ENCODE measurements around the gene STX1B. TPM values are rescaled to one million over a fixed set of nuclear protein-coding genes. Genes with fewer than 3 reads are reported as not detected.

STX1B gene
- total and polyA plus RNA-seq, 2 donors (not counting 3 experiments of a cell fraction or from before 2014, with no cell fraction given), result 0.11 to 0.14 TPM

DNA sequence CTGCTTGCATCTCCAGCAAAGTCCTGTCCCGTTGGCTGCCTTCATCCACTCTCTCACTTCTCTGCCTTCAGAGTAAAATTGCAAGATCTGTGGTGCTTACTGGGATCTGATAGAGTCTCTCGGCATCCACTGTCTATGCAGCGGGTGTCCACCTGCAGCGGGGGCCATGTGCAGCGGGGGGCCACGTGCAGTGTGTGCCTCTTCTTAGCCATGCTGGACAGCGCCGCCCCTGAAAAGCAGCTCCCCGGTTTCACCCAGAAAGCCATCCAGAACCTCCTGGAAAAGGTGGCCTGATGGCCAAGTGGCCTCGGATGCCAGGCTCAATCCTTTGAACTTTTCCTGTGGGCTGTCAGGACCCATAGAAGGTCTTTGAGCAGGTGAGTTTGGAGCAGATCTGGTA lies 32.4 kb upstream of the STX1B start:
- POLR2A ChIA-PET, result interaction anchor here (0.6 kb wide), 1 partner anchor 28 kb away, joined by 3 read pairs; no protein-coding TSS in a partner anchor

More for the DNA sequence above, 32.4 kb upstream of the STX1B start:
- CTCF ChIA-PET, result interaction anchor here (0.8 kb wide), 1 partner anchor 58 kb away, joined by 4 read pairs; the partner anchor contains the start of gene HSD3B7
- FAIRE-seq, result no peak
- Histone ChIP-seq H4K20me1 (replicated peaks; ENCODE audit: control insufficient read depth, extremely low read depth, insufficient read depth, low read length) (no peaks in the 10 kb centered on the region), H3K4me1 (ENCODE audit: control insufficient read depth, extremely low read depth, insufficient read depth, low read length) (no peaks in the 10 kb centered on the region), H3K36me3 (ENCODE audit: control insufficient read depth in 2 of 2, extremely low read depth in 1 of 2, insufficient read depth in 2 of 2, low read length in 2 of 2) (peaks cover 0 to 25% of the 10 kb centered on the region in 2 experiments), H3K9me3 (replicated peaks; ENCODE audit: control insufficient read depth, insufficient read depth, low read length) (no peaks in the 10 kb centered on the region), H3K4me3 (replicated peaks in 1 of 3; ENCODE audit: insufficient read depth in 1 of 3, low read depth in 1 of 3, low read length in 3 of 3) (no peak overlapping the region), H3K4me2 (ENCODE audit: insufficient read depth, low read length) (no peak overlapping the region), H3K27ac (ENCODE audit: insufficient read depth, low read depth, low read length) (no peak overlapping the region), H2AFZ (ENCODE audit: low read depth, low read length) (no peak overlapping the region), H3K27me3 (ENCODE audit: control insufficient read depth in 2 of 2, insufficient read depth in 2 of 2, low read length in 2 of 2) (no peaks in the 10 kb centered on the region), H3K79me2 (ENCODE audit: control insufficient read depth, insufficient read depth, low read length) (no peaks in the 10 kb centered on the region), H3K9ac (replicated peaks; ENCODE audit: extremely low read depth, insufficient read depth, low read length) (no peak overlapping the region), H3K9me1 (replicated peaks; ENCODE audit: control insufficient read depth, extremely low read depth, insufficient read depth, low read length) (no peaks in the 10 kb centered on the region)
- no peak for TF ChIP-seq JUN (IDR thresholded peaks at IDR 0.05; ENCODE audit: borderline replicate concordance, insufficient read depth, insufficient read length, low read depth)
- TF ChIP-seq MYC (IDR thresholded peaks at IDR 0.05; ENCODE audit: low read depth, low read length), result no peak
- no peak for TF ChIP-seq CTCF (IDR thresholded peaks at IDR 0.05; ENCODE audit: extremely low read depth in 1 of 2, insufficient read depth in 1 of 2, low read depth in 1 of 2, low read length in 2 of 2)
- TF ChIP-seq POLR2A (IDR thresholded peaks at IDR 0.05; ENCODE audit: low read depth, low read length), result no peak
- TF ChIP-seq POLR2AphosphoS5 (IDR thresholded peaks at IDR 0.05; ENCODE audit: insufficient read depth, low read depth, low read length), result no peak
- no peak for TF ChIP-seq FOS (IDR thresholded peaks at IDR 0.05; ENCODE audit: borderline replicate concordance, insufficient read depth, low read length)
- TF ChIP-seq EZH2 (IDR thresholded peaks at IDR 0.05; ENCODE audit: borderline replicate concordance, low read depth, low read length, severe bottlenecking), result no peak
- no peak for TF ChIP-seq GATA2 (IDR thresholded peaks at IDR 0.05; ENCODE audit: insufficient read depth, insufficient read length, low read depth, low read length)
- TF ChIP-seq MAX (IDR thresholded peaks at IDR 0.05; ENCODE audit: insufficient read depth, insufficient read length), result no peak
- DNase-seq (ENCODE audit: low read depth, low spot score), result no peak
- intact Hi-C loops (cut with micrococcal nuclease), result no loop called here
- dilution Hi-C loops (cut with MboI; ENCODE audit: extremely low pct_ligation_motif_present, low sequenced_read_pairs), result no loop called here
- BruUV-seq (replicated peaks), result no TSS peak

All from endothelial cell of umbilical vein (primary cell).